Ureter (tissue), 1 donor: Measurements from ENCODE around the gene NAP1L1. TPM values are rescaled to one million over a fixed set of nuclear protein-coding genes. Genes with fewer than 3 reads are reported as not detected.
A peak's percentile ranks its signal among the peaks of the same experiment; 100 is the strongest.

Source experiments
- DNase-seq: peaks from one replicate; pipeline ENCODE4 v3.0.0-alpha.2; 2020; ENCODE audit warnings: low spot score
- total RNA-seq: library from RNA; stranded (reverse); gene quantifications from one replicate; pipeline ENCODE4 v1.2.4, GENCODE V29; 2023
- donor health status: DM: yes; HTN: yes; CAD: no.

The NAP1L1 gene
- total RNA-seq, 1 donor from 2014 or later, result 329 TPM

GRCh38 chr12:76040461-76040860, 44.0 kb downstream of the NAP1L1 start:
- no peak for DNase-seq

DNA sequence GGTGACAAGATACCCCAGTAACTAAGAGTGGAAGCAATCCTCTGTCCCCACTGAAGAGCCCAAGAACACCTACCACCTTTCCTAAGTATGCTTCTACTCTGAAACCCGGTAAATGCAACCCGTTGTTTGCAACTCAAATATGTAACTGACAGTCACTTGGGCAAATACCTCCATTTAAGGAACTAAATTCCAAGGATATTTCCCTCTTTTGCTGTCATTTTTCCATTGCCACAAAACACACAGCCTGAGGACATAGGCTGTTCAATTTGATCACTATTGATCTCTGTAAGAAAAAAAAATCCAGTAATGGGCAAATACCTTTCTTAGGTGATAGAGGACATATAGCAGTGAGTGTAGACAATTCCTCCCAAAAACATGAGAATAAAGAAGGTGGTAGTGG, 46.3 kb downstream of the NAP1L1 start:
- DNase-seq, result no peak

GRCh38 chr12:76037130-76038103, 47.1 kb downstream of the NAP1L1 start:
- no peak for DNase-seq

DNA sequence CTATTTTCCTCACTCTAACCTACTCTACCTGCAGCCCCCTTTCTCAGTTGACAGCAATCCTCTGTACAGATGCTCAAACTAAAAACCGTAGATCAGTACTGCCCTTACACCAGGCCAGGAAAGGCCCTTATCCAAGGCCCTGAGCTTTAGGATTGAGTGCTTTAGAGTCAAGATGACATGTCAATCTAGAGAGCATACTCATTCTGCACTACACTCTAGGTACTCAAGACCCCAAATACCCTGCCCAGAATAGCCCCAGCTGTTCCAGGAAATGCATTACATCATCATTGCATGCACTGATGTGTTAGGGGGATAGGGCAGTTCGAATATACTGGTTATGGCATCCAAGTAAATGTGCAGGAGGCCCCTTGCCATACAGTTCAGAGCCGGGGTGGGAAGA, 49.4 kb downstream of the NAP1L1 start:
- DNase-seq, result no peak

GRCh38 chr12:76033081-76034011, 51.1 kb downstream of the NAP1L1 start:
- DNase-seq, result no peak

GRCh38 chr12:76032043-76032981, 52.2 kb downstream of the NAP1L1 start:
- peak; percentile 55 for DNase-seq

- peak; percentile 97 for DNase-seq
Observed at GRCh38 chr12:76031414-76032042, 53.0 kb downstream of the NAP1L1 start, which contains the start of gene PHLDA1. TSS of gene PHLDA1 (minus strand) at chr12:76031776.

- no peak for DNase-seq
Observed at GRCh38 chr12:76031081-76031413, 53.4 kb downstream of the NAP1L1 start.

DNA sequence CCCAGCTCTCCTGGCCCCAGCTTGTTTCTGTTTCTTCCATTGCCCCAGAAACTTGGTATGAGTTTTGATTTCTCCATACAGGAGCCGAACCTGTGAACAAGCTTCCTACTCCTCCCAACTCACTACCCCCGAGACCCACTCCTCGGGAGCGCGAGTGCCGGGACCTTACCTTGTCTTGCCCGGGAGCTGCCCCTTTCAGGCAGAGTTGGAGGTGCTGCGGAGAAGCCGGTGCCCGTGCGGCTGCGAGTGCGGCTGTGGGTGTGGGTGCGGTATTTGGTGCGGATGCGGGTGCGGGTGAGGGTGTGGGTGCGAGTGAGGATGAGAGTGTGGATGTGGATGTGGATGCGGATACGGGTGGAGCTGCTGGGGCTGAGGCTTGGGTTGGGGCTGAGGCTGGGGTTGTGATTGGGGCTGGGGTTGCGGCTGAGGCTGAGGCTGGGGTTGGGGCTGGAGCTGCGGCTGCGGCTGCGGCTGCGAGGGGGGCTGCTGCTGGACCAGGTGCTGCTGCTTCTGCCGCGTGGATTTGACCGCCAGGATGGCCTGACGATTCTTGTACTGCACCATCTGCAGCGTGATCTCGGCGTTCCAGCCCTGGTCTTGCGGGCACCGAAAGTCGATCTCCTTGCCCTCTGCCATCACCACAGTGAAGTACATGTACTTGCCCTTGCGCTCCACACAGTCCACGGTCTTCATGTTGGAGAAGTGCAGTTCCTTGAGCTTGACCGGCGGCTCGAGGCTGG, 54.0 kb downstream of the NAP1L1 start:
- peak; percentile 51 for DNase-seq

GRCh38 chr12:76029982-76030340, 54.5 kb downstream of the NAP1L1 start:
- no peak for DNase-seq

DNA sequence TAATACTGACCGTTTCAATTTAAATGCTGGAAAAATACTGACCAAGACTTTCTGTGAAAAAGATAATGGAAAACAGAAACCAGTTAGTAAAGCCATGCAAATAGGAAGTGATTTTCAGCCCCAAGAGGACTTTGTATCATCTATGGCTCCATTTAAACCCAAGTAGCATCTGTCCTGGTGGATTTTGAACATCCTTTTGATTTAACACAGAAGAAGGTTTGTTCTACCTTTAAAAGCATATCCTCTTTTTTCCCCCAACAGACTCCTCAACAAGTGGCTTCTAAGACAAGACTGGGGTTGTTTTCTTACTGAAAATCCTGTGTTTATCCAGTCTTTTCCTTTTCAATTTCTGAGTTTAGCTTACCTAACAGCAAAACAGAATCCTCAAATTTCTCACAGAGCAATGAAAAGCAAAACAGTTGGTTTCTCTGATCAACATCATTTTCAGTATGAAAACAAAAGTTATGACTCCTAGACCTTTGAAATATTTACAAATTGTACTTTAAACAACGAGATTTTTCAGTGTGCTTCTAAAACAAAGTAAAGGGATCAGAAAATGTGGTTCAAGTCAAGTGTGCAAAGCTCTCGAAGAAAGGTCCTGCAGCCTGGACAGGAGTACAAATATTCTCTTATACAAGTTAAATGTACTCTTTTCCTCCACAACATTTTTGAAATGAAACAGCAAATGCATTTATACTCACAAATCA, 55.8 kb downstream of the NAP1L1 start:
- DNase-seq, result no peak

DNA sequence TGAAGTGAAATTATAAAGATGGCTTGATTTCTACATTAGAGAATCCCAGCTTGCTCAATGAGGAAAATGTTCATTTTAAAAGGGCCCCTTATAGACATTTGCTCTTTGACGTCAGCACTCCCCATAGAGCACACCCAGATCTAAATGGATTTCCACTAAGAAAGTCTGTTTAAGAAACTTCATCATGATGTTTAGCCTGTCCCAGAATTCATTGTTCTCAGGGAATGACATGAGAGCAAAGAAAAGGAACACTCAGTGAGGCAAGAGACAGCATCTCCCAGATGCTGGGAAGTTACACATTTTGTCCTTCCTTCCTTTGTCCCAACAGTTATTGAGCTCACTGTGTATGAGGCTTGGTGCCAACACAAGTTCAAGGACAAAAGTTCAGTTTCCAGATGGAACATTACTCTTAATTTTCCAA, 57.8 kb downstream of the NAP1L1 start:
- DNase-seq, result no peak

- DNase-seq, result no peak
Observed at GRCh38 chr12:76025601-76026575, 58.6 kb downstream of the NAP1L1 start.

GRCh38 chr12:76024942-76025600, 59.4 kb downstream of the NAP1L1 start:
- no peak for DNase-seq

- no peak for DNase-seq
Observed at GRCh38 chr12:76024102-76024781, 60.2 kb downstream of the NAP1L1 start.

DNA sequence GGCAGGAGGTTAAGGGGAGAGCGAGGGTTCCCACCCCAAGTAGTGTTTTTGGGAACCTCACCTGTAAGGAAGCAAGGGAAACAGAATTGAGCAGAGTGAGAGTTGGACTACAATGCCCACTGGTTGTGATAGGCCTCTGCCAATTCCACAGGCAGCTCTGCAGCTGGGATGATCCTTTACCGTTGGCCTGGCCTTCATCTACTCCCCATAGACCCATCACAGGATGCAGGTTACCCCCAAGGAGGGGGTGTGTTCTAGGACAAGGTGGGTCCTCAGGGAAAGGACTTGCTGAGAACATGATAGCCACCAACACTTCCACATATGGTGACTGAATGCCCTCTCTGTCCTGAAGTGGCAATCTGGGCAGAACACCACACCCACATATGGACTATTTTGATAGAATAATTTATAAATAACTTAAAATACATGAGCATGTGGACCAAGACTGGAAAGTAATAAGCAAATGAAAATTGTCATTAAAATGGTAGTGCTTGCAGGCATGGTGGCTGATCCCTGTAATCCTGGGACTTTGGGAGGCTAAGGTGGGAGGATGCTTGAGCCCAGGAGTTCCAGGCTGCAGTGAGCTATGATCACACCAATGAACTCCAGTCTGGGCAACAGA, 61.3 kb downstream of the NAP1L1 start:
- no peak for DNase-seq

- DNase-seq, result no peak
Observed at GRCh38 chr12:76022506-76022905, 62.0 kb downstream of the NAP1L1 start.
